H7 (cell line): ENCODE measurements around the gene ABCA4. TPM values are rescaled to one million over a fixed set of nuclear protein-coding genes. Genes with fewer than 3 reads are reported as not detected.
"Not testable (repeated sequence)": the region's sequence is repeated elsewhere in the genome, so short reads cannot be mapped to it uniquely, and the experiment has no call there.

Experiments used
- DNase-seq: peaks from one replicate; pipeline ENCODE4 v3.0.0; 2012
- H3K27me3 ChIP-seq: 2 replicates; pipeline ENCODE4 v1.6.0; 2011; ENCODE audit warnings: mild to moderate bottlenecking, low read length; ENCODE audit not compliant: control insufficient read depth, insufficient read depth
- H3K36me3 ChIP-seq: replicated peaks from 2 replicates; pipeline ENCODE4 v1.5.1; 2011; ENCODE audit warnings: low read length; ENCODE audit not compliant: control insufficient read depth, insufficient read depth
- H3K4me3 ChIP-seq: 2 replicates; pipeline ENCODE4 v1.5.1; 2011; ENCODE audit warnings: low read depth, mild to moderate bottlenecking, control low read depth, low read length, moderate library complexity; ENCODE audit not compliant: insufficient read depth
- total RNA-seq: library from RNA; depleted of rRNA; stranded (reverse); fragments of >200 nt; shearing (Covaris generic); gene quantifications from 2 replicates; pipeline ENCODE4 v1.2.3, GENCODE V29; 2014; rRNA removed

The ABCA4 gene
- total RNA-seq, 1 experiment from 2014 or later, result 0.24 TPM

GRCh38 chr1:93964096-93964776, 156.7 kb downstream of the ABCA4 start:
- no peak overlapping the region for H3K4me3 ChIP-seq
- no peaks in the 10 kb centered on the region for H3K36me3 ChIP-seq
- DNase-seq, result no peak
- no peaks in the 10 kb centered on the region for H3K27me3 ChIP-seq

DNA sequence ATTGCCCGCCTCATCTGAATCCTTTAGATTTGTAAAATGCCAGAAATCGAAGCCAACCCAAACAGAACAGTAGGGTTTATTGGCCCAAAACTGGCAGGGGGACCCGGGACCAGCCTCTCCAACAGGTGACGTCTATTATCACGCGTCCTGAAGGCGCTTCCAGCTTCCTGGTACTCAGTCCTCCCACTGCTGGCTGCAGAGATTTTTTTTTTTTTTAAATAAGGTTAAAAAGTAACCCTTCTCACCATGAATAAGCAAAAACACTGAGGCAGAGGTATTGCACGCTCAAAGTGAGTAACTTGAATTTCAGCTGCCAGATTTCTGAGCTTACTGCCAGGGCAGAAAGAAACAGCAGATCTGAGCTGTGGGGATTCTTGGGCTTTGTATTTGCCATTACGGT, 157.4 kb downstream of the ABCA4 start:
- no peak overlapping the region for H3K4me3 ChIP-seq
- H3K27me3 ChIP-seq, result no peaks in the 10 kb centered on the region
- no peak for DNase-seq

DNA sequence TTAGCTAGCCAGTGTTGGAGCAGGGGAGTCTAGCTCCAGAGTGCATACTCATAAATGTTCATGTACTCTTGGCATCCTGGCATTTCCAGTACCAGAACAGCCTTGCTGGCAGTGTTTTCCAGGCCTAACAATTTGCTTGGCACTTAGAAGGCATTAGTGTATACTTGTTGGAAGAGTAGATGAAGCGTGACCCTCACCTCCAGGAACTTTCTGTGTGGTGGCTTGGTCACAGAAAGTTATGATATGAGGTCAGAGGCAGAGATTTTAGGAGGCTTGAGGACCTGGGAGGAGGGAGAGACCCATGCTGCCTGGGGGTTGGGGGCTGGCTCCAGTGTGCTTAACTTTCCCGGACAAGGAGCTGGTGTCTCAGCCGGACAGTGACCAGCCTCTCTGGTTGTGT, 159.0 kb downstream of the ABCA4 start:
- no peaks in the 10 kb centered on the region for H3K27me3 ChIP-seq
- no peak overlapping the region for H3K4me3 ChIP-seq
- H3K36me3 ChIP-seq, result no peaks in the 10 kb centered on the region
- no peak for DNase-seq

More for the DNA sequence above, 157.4 kb downstream of the ABCA4 start:
- no peaks in the 10 kb centered on the region for H3K36me3 ChIP-seq

- H3K27me3 ChIP-seq, result no peaks in the 10 kb centered on the region
- H3K36me3 ChIP-seq, result no peaks in the 10 kb centered on the region
- no peak for DNase-seq
Observed at GRCh38 chr1:93961443-93961842, 159.5 kb downstream of the ABCA4 start.

GRCh38 chr1:93960641-93961147, 160.3 kb downstream of the ABCA4 start:
- Histone ChIP-seq H3K27me3 (no peaks in the 10 kb centered on the region), H3K36me3 (no peaks in the 10 kb centered on the region), H3K4me3 (no peak overlapping the region)
- no peak for DNase-seq

More at GRCh38 chr1:93961443-93961842, 159.5 kb downstream of the ABCA4 start:
- no peak overlapping the region for H3K4me3 ChIP-seq

DNA sequence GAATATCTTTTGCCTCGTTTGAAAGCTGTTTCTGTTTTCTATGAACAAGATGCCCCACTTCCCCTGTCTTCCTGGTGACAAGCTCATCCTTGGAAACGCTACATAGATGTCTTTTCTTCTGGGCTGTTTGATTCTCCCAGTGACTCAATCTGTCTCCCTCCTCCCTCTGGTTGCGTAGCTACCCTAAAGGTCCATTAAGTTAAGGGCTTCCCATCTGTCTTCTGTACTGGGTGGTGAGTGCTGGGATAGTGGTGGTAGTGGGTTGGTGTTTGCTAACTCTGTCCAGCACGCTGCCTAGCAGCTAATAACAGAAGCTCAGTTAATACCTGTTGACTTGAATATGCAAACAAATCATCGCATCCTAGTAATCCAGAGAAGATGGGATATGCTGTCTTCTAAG, 161.5 kb downstream of the ABCA4 start:
- Histone ChIP-seq H3K36me3 (no peaks in the 10 kb centered on the region), H3K27me3 (no peaks in the 10 kb centered on the region), H3K4me3 (no peak overlapping the region)
- no peak for DNase-seq

GRCh38 chr1:93958726-93959100, 162.2 kb downstream of the ABCA4 start:
- H3K27me3 ChIP-seq, result no peaks in the 10 kb centered on the region
- DNase-seq, result no peak
- H3K4me3 ChIP-seq, result no peak overlapping the region
- no peaks in the 10 kb centered on the region for H3K36me3 ChIP-seq

- Histone ChIP-seq H3K4me3 (no peak overlapping the region), H3K36me3 (no peaks in the 10 kb centered on the region), H3K27me3 (no peaks in the 10 kb centered on the region)
- DNase-seq, result no peak
Observed at GRCh38 chr1:93958032-93958725, 162.8 kb downstream of the ABCA4 start.

- Histone ChIP-seq H3K27me3 (no peaks in the 10 kb centered on the region), H3K36me3 (no peaks in the 10 kb centered on the region), H3K4me3 (no peak overlapping the region)
- DNase-seq, result no peak
Observed at GRCh38 chr1:93955765-93956164, 165.2 kb downstream of the ABCA4 start.

DNA sequence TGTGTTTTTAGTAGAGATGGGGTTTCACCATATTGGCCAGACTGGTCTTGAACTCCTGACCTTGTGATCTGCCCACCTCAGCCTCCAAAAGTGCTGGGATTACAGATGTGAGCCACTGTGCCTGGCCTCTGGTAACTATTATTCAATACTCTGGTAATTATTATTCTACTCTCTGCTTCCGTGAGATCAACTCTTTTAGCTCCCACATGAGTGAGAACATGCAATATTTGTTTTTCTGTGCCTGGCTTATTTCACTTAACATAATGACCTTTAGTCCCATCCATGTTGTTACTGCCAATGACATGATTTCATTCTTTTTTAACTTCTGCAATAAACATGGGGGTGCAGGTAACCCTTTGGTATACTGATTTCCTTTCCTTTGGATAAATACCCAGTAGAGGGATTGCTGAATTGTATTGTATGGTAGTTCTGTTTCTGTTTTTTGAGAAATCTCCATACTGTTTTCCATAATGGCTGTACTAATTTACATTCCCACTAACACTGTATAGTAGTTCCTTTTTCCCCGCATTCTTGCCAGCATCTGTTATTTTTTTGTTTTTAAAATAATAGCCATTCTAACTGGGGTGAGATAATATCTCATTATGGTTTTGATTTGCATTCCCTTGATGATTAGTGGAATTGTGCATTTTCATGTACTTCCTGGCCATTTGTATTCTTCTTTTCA, 173.8 kb downstream of the ABCA4 start:
- not testable (repeated sequence) for DNase-seq, H3K27me3 ChIP-seq, H3K4me3 ChIP-seq, H3K36me3 ChIP-seq

Other genes starting within 250 kb of the ABCA4 start
- 45.9 and 75.9 TPM in 2 replicates for gene DNTTIP2, start 241.9 kb downstream of the ABCA4 start, total RNA-seq
- gene GCLM, start 211.7 kb downstream of the ABCA4 start, total RNA-seq, result 19.9 and 20.0 TPM in 2 replicates
- gene ARHGAP29, start 116.4 kb upstream of the ABCA4 start, total RNA-seq, result 5.4 and 5.6 TPM in 2 replicates